ENCODE results near the gene PTTG2. TPM values are rescaled to one million over a fixed set of nuclear protein-coding genes. Genes with fewer than 3 reads are reported as not detected.
"Not testable (repeated sequence)": the region's sequence is repeated elsewhere in the genome, so short reads cannot be mapped to it uniquely, and the experiment has no call there.

PTTG2 gene
- total RNA-seq, 4 donors from 2014 or later = 1.3 TPM; not detected in 3

DNA sequence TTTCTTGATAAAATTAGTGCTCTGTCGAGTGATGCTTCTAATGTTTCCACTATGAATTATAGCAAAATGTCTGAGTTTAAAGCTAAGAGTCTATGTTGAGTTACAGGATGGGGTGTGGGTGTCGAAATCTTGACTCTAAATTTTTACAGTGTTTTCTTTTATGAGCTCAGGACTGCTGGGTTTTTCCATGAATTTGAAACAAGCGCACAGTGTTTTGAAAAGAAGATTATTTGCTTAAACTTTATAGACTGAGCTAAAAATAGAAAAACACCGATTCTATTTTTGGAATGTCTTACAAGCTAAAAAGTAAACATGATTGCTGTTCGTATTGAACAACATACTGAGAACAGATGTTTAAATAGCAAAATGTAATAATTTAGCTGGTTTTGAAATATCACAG, 7.5 kb downstream of the PTTG2 start:
- H3K27ac ChIP-seq = no peak overlapping the region
- H3K4me3 ChIP-seq = no peak overlapping the region

DNA sequence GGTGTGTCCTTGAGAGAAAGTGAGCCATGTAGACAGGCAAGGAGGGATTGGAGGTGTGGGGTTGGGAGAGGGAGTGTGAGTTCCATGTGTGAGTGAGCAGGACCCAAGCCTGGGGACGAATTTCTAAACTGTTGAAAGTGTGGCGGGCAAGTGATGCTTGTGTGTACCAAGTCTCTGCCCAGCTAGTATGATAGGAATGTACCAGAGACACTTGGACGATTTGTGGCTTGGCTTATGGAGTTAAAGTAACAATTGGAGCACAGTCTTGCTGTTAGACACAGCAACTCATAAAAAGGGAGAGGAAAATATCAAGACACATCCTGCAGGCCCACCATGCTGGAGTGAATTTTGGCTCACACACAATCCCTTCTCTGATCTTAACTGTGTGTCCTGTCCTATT, 8.5 kb downstream of the PTTG2 start:
- no peaks in the 10 kb centered on the region for H3K27me3 ChIP-seq
- H3K9me3 ChIP-seq = no peaks in the 10 kb centered on the region
- H3K4me1 ChIP-seq = peaks cover 0 to 11% (median 2%) of the 10 kb centered on the region in 4 donors
- no peak for DNase-seq (ENCODE audit: low spot score in 2 of 2)
- H3K4me3 ChIP-seq = no peak overlapping the region
- no peaks in the 10 kb centered on the region for H3K36me3 ChIP-seq
- H3K27ac ChIP-seq = peak overlapping the region in 1 of 4 donors; percentile 18
- TF ChIP-seq POLR2A (IDR thresholded peaks at IDR 0.05) (no peak), CTCF (IDR thresholded peaks at IDR 0.05) (no peak), EP300 (IDR thresholded peaks at IDR 0.05) (no peak)
- 73 to 80% methylated on average over 3 of the region's 3 CpGs for WGBS, 2 donors

More for the DNA sequence above, 7.5 kb downstream of the PTTG2 start:
- no peak for DNase-seq (ENCODE audit: low spot score in 2 of 2)
- no peaks in the 10 kb centered on the region for H3K9me3 ChIP-seq
- no peaks in the 10 kb centered on the region for H3K27me3 ChIP-seq
- TF ChIP-seq CTCF (IDR thresholded peaks at IDR 0.05) (no peak), POLR2A (IDR thresholded peaks at IDR 0.05) (no peak), EP300 (IDR thresholded peaks at IDR 0.05) (no peak)
- no peaks in the 10 kb centered on the region for H3K36me3 ChIP-seq
- peaks cover 0 to 11% (median 2%) of the 10 kb centered on the region in 4 donors for H3K4me1 ChIP-seq
- 15 to 20% methylated on average over 5 of the region's 5 CpGs for WGBS, 2 donors

- DNase-seq (ENCODE audit: low spot score in 2 of 2) = peak in 1 of 2 donors; percentile 58
- Histone ChIP-seq H3K4me1 (peaks cover 0 to 11% (median 2%) of the 10 kb centered on the region in 4 donors), H3K27me3 (no peaks in the 10 kb centered on the region), H3K27ac (no peak overlapping the region), H3K36me3 (no peaks in the 10 kb centered on the region), H3K9me3 (no peaks in the 10 kb centered on the region), H3K4me3 (no peak overlapping the region)
- WGBS, 2 donors = 52 to 59% methylated on average over 1 of the region's 1 CpG
- TF ChIP-seq POLR2A (IDR thresholded peaks at IDR 0.05) (no peak), CTCF (IDR thresholded peaks at IDR 0.05) (peak; percentile 16 to 32 (median 28))
Observed at GRCh38 chr4:37970702-37971101, 10.5 kb downstream of the PTTG2 start.

- no peak overlapping the region for H3K4me3 ChIP-seq
- no peak overlapping the region for H3K27ac ChIP-seq
- peaks cover 0 to 11% (median 2%) of the 10 kb centered on the region in 4 donors for H3K4me1 ChIP-seq
Observed at GRCh38 chr4:37971202-37971601, 11.0 kb downstream of the PTTG2 start.

GRCh38 chr4:37973441-37973840, 13.2 kb downstream of the PTTG2 start:
- H3K9me3 ChIP-seq = no peaks in the 10 kb centered on the region
- no peaks in the 10 kb centered on the region for H3K36me3 ChIP-seq
- no peak overlapping the region for H3K27ac ChIP-seq
- DNase-seq (ENCODE audit: low spot score in 2 of 2) = no peak
- WGBS, 2 donors = 82 to 85% methylated on average over 3 of the region's 3 CpGs
- no peaks in the 10 kb centered on the region for H3K27me3 ChIP-seq
- H3K4me3 ChIP-seq = no peak overlapping the region
- no peak for TF ChIP-seq EP300 (IDR thresholded peaks at IDR 0.05)
- TF ChIP-seq CTCF (IDR thresholded peaks at IDR 0.05) = no peak
- no peak for TF ChIP-seq POLR2A (IDR thresholded peaks at IDR 0.05)
- peaks cover 0 to 21% (median 5%) of the 10 kb centered on the region in 4 donors for H3K4me1 ChIP-seq

More at GRCh38 chr4:37971202-37971601, 11.0 kb downstream of the PTTG2 start:
- WGBS, 2 donors = 84 to 87% methylated on average over 4 of the region's 4 CpGs
- TF ChIP-seq POLR2A (IDR thresholded peaks at IDR 0.05) (no peak), EP300 (IDR thresholded peaks at IDR 0.05) (no peak), CTCF (IDR thresholded peaks at IDR 0.05) (no peak)
- H3K27me3 ChIP-seq = no peaks in the 10 kb centered on the region
- no peaks in the 10 kb centered on the region for H3K36me3 ChIP-seq
- DNase-seq (ENCODE audit: low spot score in 2 of 2) = no peak
- no peaks in the 10 kb centered on the region for H3K9me3 ChIP-seq

GRCh38 chr4:37975321-37975822, 15.2 kb downstream of the PTTG2 start:
- not testable (repeated sequence) for H3K9me3 ChIP-seq; H3K27me3 ChIP-seq; DNase-seq (ENCODE audit: low spot score in 2 of 2); H3K27ac ChIP-seq; H3K4me3 ChIP-seq; H3K36me3 ChIP-seq
- peaks cover 0 to 24% (median 4%) of the 10 kb centered on the region in 4 donors for H3K4me1 ChIP-seq
- WGBS, 2 donors = 86 to 93% methylated on average over 13 of the region's 13 CpGs

All from tibial nerve (tissue), 4 donors.